Endothelial cell of umbilical vein (primary cell): ENCODE measurements around the gene NLGN1. TPM values are rescaled to one million over a fixed set of nuclear protein-coding genes. Genes with fewer than 3 reads are reported as not detected.

Source experiments
- BruUV-seq: library from RNA; stranded (reverse); fragments of 400-500 nt; replicated peaks from 2 replicates; lab custom pipeline; 2021; lab: Mats Ljungman, UMichigan
- CTCF ChIA-PET: fragments of 300-600, 350-600 bp; sonication (Branson Sonifier 250); formaldehyde crosslinking; loops from one replicate; lab custom pipeline; 2021; ENCODE audit warnings: antibody characterized with exemption, inconsistent platforms; lab: Charles Lee
- POLR2A ChIA-PET: fragments of 300-600, 350-600 bp; sonication (Branson Sonifier 250); formaldehyde crosslinking; loops from one replicate; lab custom pipeline; 2021; ENCODE audit warnings: antibody characterized with exemption, inconsistent platforms; lab: Charles Lee
- DNase-seq: peaks from one replicate; pipeline ENCODE4 v3.0.0-alpha.2; 2011; ENCODE audit warnings: low read depth, low spot score
- FAIRE-seq: peaks from 2 replicates; lab custom pipeline; 2011; peaks lifted over from hg19 to GRCh38; lab: Jason Lieb, UNC
- H2AFZ ChIP-seq: 2 replicates; pipeline ENCODE4 v1.6.0; 2012; ENCODE audit warnings: low read depth, low read length, control low read depth, inconsistent platforms
- H3K27ac ChIP-seq: 2 replicates; pipeline ENCODE4 v1.5.1; 2011; ENCODE audit warnings: low read depth, mild to moderate bottlenecking, control low read depth, low read length, moderate library complexity; ENCODE audit not compliant: insufficient read depth
- H3K27me3 ChIP-seq, 2 experiments: 2 replicates each; pipeline versions ENCODE4 v1.6.0 to v1.6.1; 2011; ENCODE audit warnings: low read length in 2 of 2, mixed read lengths in 1 of 2; ENCODE audit not compliant: control insufficient read depth in 2 of 2, insufficient read depth in 2 of 2
- H3K36me3 ChIP-seq, 2 experiments: 2 replicates in 1 of 2; 3 replicates in 1 of 2; pipeline ENCODE4 v1.5.1; 2011; ENCODE audit warnings: low read length in 2 of 2, mild to moderate bottlenecking in 1 of 2, moderate library complexity in 1 of 2; ENCODE audit not compliant: control insufficient read depth in 2 of 2, insufficient read depth in 2 of 2; ENCODE audit errors: extremely low read depth in 1 of 2
- H3K4me1 ChIP-seq: 3 replicates; pipeline ENCODE4 v1.5.1; 2011; ENCODE audit warnings: mild to moderate bottlenecking, low read length; ENCODE audit not compliant: control insufficient read depth, insufficient read depth; ENCODE audit errors: extremely low read depth
- H3K4me2 ChIP-seq: 2 replicates; pipeline ENCODE4 v1.6.1; 2011; ENCODE audit warnings: low read length, control low read depth, mixed read lengths; ENCODE audit not compliant: insufficient read depth
- H3K4me3 ChIP-seq, 3 experiments: fragments of 200-600 bp in 1 of 3; sonication (generic), shearing (Covaris generic) in 1 of 3; replicated peaks in 1 of 3; 2 replicates each; pipeline ENCODE4 v1.5.1; 2011 to 2016; ENCODE audit warnings: control low read depth in 3 of 3, low read length in 3 of 3, mild to moderate bottlenecking in 2 of 3, inconsistent platforms in 1 of 3, low read depth in 1 of 3, moderate library complexity in 1 of 3; ENCODE audit not compliant: insufficient read depth in 1 of 3
- H3K79me2 ChIP-seq: 2 replicates; pipeline ENCODE4 v1.6.0; 2012; ENCODE audit warnings: low read length, inconsistent platforms; ENCODE audit not compliant: control insufficient read depth, insufficient read depth
- H3K9ac ChIP-seq: replicated peaks from 2 replicates; pipeline ENCODE3; 2011; ENCODE audit warnings: low read length, control low read depth; ENCODE audit not compliant: insufficient read depth; ENCODE audit errors: extremely low read depth
- H3K9me1 ChIP-seq: replicated peaks from 3 replicates; pipeline ENCODE4 v1.6.0; 2011; ENCODE audit warnings: mild to moderate bottlenecking, low read length; ENCODE audit not compliant: control insufficient read depth, insufficient read depth; ENCODE audit errors: extremely low read depth
- H3K9me3 ChIP-seq: replicated peaks from 2 replicates; pipeline ENCODE4 v1.5.1; 2012; ENCODE audit warnings: low read length, inconsistent platforms; ENCODE audit not compliant: control insufficient read depth, insufficient read depth
- H4K20me1 ChIP-seq: replicated peaks from 2 replicates; pipeline ENCODE3; 2011; ENCODE audit warnings: mild to moderate bottlenecking, low read length; ENCODE audit not compliant: control insufficient read depth, insufficient read depth; ENCODE audit errors: extremely low read depth
- CTCF ChIP-seq, 2 donors: IDR thresholded peaks; 1 replicate in 1 of 2; 2 replicates in 1 of 2; pipeline ENCODE4 v1.5.1; 2011; ENCODE audit warnings: low read length in 2 of 2, mild to moderate bottlenecking in 2 of 2, moderate library complexity in 2 of 2, control low read depth in 1 of 2, inconsistent platforms in 1 of 2, low read depth in 1 of 2; ENCODE audit not compliant: insufficient read depth in 1 of 2; ENCODE audit errors: extremely low read depth in 1 of 2
- EZH2 ChIP-seq: IDR thresholded peaks from 2 replicates; pipeline ENCODE4 v1.6.1; 2012; ENCODE audit warnings: borderline replicate concordance, low read depth, mild to moderate bottlenecking, moderate library complexity, low read length, inconsistent platforms; ENCODE audit not compliant: severe bottlenecking
- FOS ChIP-seq: IDR thresholded peaks from 2 replicates; pipeline ENCODE4 v1.6.1; 2011; ENCODE audit warnings: mild to moderate bottlenecking, low read length, moderate library complexity, borderline replicate concordance; ENCODE audit not compliant: insufficient read depth
- GATA2 ChIP-seq: IDR thresholded peaks from 2 replicates; pipeline ENCODE4 v1.7.0; 2011; ENCODE audit warnings: low read depth, mild to moderate bottlenecking, moderate library complexity, mixed read lengths, low read length; ENCODE audit not compliant: insufficient read length, insufficient read depth
- JUN ChIP-seq: IDR thresholded peaks from 2 replicates; pipeline ENCODE4 v1.6.1; 2011; ENCODE audit warnings: borderline replicate concordance, low read depth; ENCODE audit not compliant: insufficient read length, insufficient read depth
- MYC ChIP-seq: IDR thresholded peaks from one replicate; pipeline ENCODE4 v1.6.1; 2011; ENCODE audit warnings: mild to moderate bottlenecking, low read depth, low read length
- POLR2A ChIP-seq: IDR thresholded peaks from 2 replicates; pipeline ENCODE4 v1.6.1; 2012; ENCODE audit warnings: low read depth, mild to moderate bottlenecking, control low read depth, low read length
- POLR2AphosphoS5 ChIP-seq: IDR thresholded peaks from 2 replicates; pipeline ENCODE4 v1.6.1; 2012; ENCODE audit warnings: low read depth, mild to moderate bottlenecking, control low read depth, low read length, moderate library complexity; ENCODE audit not compliant: insufficient read depth
- dilution Hi-C: fragments of 300-500 bp; cut with MboI; formaldehyde crosslinking; loops from one replicate; pipeline ENCODE4 v1.15.0; 2019; ENCODE audit warnings: low sequenced_read_pairs; ENCODE audit not compliant: extremely low pct_ligation_motif_present
- intact Hi-C: fragments of 100-400 bp; cut with micrococcal nuclease; formaldehyde crosslinking; loops from one replicate; pipeline ENCODE4 v1.10.0; 2022
- polyA plus RNA-seq, 4 experiments: library from polyadenylated mRNA; depleted of rRNA in 3 of 4; stranded (reverse) in 3 of 4; unstranded in 1 of 4; fragments of >200 nt; gene quantifications; 2 replicates each; pipeline versions ENCODE4 v1.2.1 to v1.2.3, GENCODE V29; 2011 to 2012; ENCODE audit warnings: missing spikeins in 1 of 4
- total RNA-seq: library from RNA; stranded (reverse); gene quantifications from 2 replicates; pipeline ENCODE4 v1.2.3, GENCODE V29; 2021
- TF ChIP-seq, protein P1 (sequence below): IDR thresholded peaks from 2 replicates; pipeline ENCODE4 v1.6.1; 2011; ENCODE audit not compliant: insufficient read depth, insufficient read length

NLGN1 gene
- total and polyA plus RNA-seq, 2 donors (not counting 3 experiments of a cell fraction or from before 2014, with no cell fraction given): 7.9 to 16.3 TPM

DNA sequence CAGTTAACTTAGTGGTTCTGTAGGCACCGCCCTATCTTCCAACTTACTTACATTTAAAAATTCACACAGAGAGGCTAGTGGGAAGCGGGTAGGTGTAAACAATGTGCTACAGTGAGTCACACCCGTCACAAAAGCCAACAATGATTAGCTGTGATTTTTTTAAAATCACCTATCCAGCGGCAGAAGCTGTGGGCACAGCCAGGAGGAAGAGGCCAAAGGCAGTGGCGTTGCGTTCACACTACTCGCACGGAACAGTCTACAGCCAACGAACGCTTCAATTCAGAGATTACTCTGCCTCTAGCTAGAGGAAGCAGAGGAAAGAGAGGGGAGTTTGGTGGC, 2.5 kb upstream of the NLGN1 start:
- Histone ChIP-seq H3K36me3 (no peaks in the 10 kb centered on the region), H4K20me1 (no peaks in the 10 kb centered on the region), H3K4me2 (peak overlapping the region; percentile 82), H3K4me3 (peak overlapping the region; percentile 60 to 100 (median 96)), H3K79me2 (peaks cover 32% of the 10 kb centered on the region), H3K4me1 (peaks cover 26% of the 10 kb centered on the region), H3K27me3 (no peaks in the 10 kb centered on the region), H2AFZ (peak overlapping the region; percentile 91), H3K27ac (peak overlapping the region; percentile 97), H3K9me1 (no peaks in the 10 kb centered on the region), H3K9ac (peak overlapping the region; percentile 98), H3K9me3 (no peaks in the 10 kb centered on the region)
- dilution Hi-C loops: no loop called here
- intact Hi-C loops: loop anchor here (1.0 to 5.0 kb wide), 10 partner anchors 23 to 797 kb away; no protein-coding TSS in a partner anchor
- peak; percentile 84 for DNase-seq
- ChIA-PET CTCF (interaction anchor here (1.3 to 4.0 kb wide), 3 partner anchors 16 to 174 kb away, joined by 3 to 22 read pairs (median 5); no protein-coding TSS in a partner anchor), POLR2A (interaction anchor here (1.4 kb wide), 1 partner anchor 21 kb away, joined by 3 read pairs; no protein-coding TSS in a partner anchor)
- TSS peak; percentile 89 for BruUV-seq
- TF ChIP-seq JUN: peak; percentile 59
- TF ChIP-seq FOS: peak; percentile 58
- no peak for TF ChIP-seq POLR2A
- peak; percentile 85 for FAIRE-seq

- Histone ChIP-seq H3K4me2 (peak overlapping the region; percentile 93), H3K4me1 (peaks cover 26% of the 10 kb centered on the region), H4K20me1 (no peaks in the 10 kb centered on the region), H3K4me3 (peak overlapping the region; percentile 80 to 100 (median 96)), H3K36me3 (no peaks in the 10 kb centered on the region), H3K27me3 (no peaks in the 10 kb centered on the region), H3K27ac (peak overlapping the region; percentile 97), H3K9me1 (no peaks in the 10 kb centered on the region), H3K79me2 (peaks cover 37% of the 10 kb centered on the region), H3K9me3 (no peaks in the 10 kb centered on the region), H2AFZ (peak overlapping the region; percentile 92), H3K9ac (peak overlapping the region; percentile 98)
- intact Hi-C loops (loop anchor here (1.0 to 5.0 kb wide), 10 partner anchors 23 to 797 kb away; no protein-coding TSS in a partner anchor), dilution Hi-C loops (no loop called here)
- POLR2A ChIA-PET: interaction anchor here (1.4 kb wide), 1 partner anchor 21 kb away, joined by 3 read pairs; no protein-coding TSS in a partner anchor
- BruUV-seq: no TSS peak
- CTCF ChIA-PET: interaction anchor here (1.3 to 4.0 kb wide), 5 partner anchors 16 to 174 kb away, joined by 3 to 22 read pairs (median 7); no protein-coding TSS in a partner anchor
- TF ChIP-seq MYC (no peak), GATA2 (no peak), POLR2A (peak; percentile 79), CTCF (IDR thresholded peaks at IDR 0.05; ENCODE audit: extremely low read depth in 1 of 2, insufficient read depth in 1 of 2, low read depth in 1 of 2, low read length in 2 of 2) (no peak), JUN (no peak), FOS (no peak), EZH2 (no peak), POLR2AphosphoS5 (peak; percentile 89)
- TF ChIP-seq, protein P1, sequence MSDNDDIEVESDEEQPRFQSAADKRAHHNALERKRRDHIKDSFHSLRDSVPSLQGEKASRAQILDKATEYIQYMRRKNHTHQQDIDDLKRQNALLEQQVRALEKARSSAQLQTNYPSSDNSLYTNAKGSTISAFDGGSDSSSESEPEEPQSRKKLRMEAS: peak; percentile 84
- FAIRE-seq: no peak
- peak; percentile 92 for DNase-seq
Measured at GRCh38 chr3:173395412-173396181, 1.9 kb upstream of the NLGN1 start.
